Right cardiac atrium (tissue), 5 donors: ENCODE results near the gene PLXNA1. TPM values are rescaled to one million over a fixed set of nuclear protein-coding genes. Genes with fewer than 3 reads are reported as not detected.

Experiments used
- ATAC-seq, 2 donors: fragments of 200-7000 bp; cut with Tn5 transposase; one replicate each; pipeline versions ENCODE4 v1.8.0 to v1.9.1; 2020; ENCODE audit warnings: moderate library complexity in 2 of 2, mild to moderate bottlenecking in 1 of 2
- DNase-seq, 3 donors: peaks; one replicate each; pipeline ENCODE4 v3.0.0-alpha.2; 2020
- H3K27ac ChIP-seq: one replicate; pipeline ENCODE4 v1.5.1; 2013; ENCODE audit warnings: mild to moderate bottlenecking, low read length, control low read depth, moderate library complexity
- H3K27me3 ChIP-seq: one replicate; pipeline ENCODE4 v1.6.1; 2013; ENCODE audit not compliant: control insufficient read depth, insufficient read depth
- H3K4me1 ChIP-seq: one replicate; pipeline ENCODE4 v1.6.1; 2013; ENCODE audit warnings: low read length; ENCODE audit not compliant: control insufficient read depth, insufficient read depth
- H3K4me3 ChIP-seq: one replicate; pipeline ENCODE4 v1.5.1; 2013; ENCODE audit warnings: low read length, control low read depth
- H3K9me3 ChIP-seq: one replicate; pipeline ENCODE4 v1.6.1; 2013; ENCODE audit warnings: low read length; ENCODE audit not compliant: control insufficient read depth
- WGBS: extraction: QIAGEN DNeasy Blood & Tissue Kit; methylation state at CpG from one replicate; pipeline ENCODE4 v1.1.7; 2013; 5-methylcytosine and 5-hydroxymethylcytosine counted together
- intact Hi-C, 4 donors: fragments of 100-400 bp; cut with DNase I; formaldehyde crosslinking; loops; one replicate each; pipeline versions ENCODE4 v1.11.0 to v1.14.0; 2022 to 2023
- polyA plus RNA-seq: library from polyadenylated mRNA; stranded (reverse); fragments of 200-250 nt; gene quantifications from one replicate; pipeline ENCODE4 v1.2.3, GENCODE V29; 2013
- total RNA-seq, 4 donors: library from RNA; stranded (reverse); fragmentation: NEBNext Ultra II Directional; extraction: Animal tissue kit (Norgen Biotek cat#: 25700); gene quantifications; one replicate each; pipeline ENCODE4 v1.2.1, GENCODE V29; 2021
- donor health status: healthy with polysubstance abuse.
- donor health status: DM: no; HTN: yes; CAD: no.
- donor health status: DM: no; HTN: no; CAD: no.
- donor health status: DM: no; HTN: yes; CAD: no; lungs with severe emphysema.
- donor health status: DM: yes; HTN: yes; CAD: no.

PLXNA1 gene
- total and polyA plus RNA-seq, 5 donors, result 9.9 to 17.8 (median 13.6) TPM

DNA sequence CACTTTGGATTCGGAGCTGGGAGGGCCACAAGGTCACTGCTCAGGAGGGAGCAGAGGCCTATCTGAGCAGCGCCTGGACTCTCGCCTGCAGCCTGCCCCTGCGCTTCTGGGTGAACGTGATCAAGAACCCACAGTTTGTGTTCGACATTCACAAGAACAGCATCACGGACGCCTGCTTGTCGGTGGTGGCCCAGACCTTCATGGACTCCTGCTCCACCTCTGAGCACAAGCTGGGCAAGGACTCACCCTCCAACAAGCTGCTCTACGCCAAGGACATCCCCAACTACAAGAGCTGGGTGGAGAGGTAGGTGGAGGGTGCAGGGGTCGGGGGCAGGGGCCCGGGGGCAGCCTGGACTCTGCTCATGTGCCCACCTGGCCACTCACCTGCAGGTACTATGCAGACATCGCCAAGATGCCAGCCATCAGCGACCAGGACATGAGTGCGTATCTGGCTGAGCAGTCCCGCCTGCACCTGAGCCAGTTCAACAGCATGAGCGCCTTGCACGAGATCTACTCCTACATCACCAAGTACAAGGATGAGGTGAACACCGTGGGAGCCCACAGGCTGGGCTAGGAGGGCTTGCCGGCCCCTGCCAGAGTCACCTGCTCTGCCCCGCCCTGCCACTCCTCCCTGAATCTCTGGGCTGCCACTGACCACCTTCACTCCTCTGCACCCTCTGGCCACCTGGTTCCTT lies 49.5 kb downstream of the PLXNA1 start:
- 89% methylated on average over 21 of the region's 21 CpGs for WGBS
- H3K27ac ChIP-seq, result no peak overlapping the region
- DNase-seq, result peak; percentile 5 to 45 (median 27)
- H3K9me3 ChIP-seq, result no peaks in the 10 kb centered on the region
- intact Hi-C loops, result no loop called here
- no peaks in the 10 kb centered on the region for H3K4me1 ChIP-seq
- H3K4me3 ChIP-seq, result no peak overlapping the region
- no peaks in the 10 kb centered on the region for H3K27me3 ChIP-seq
- no peak for ATAC-seq

Other genes with a start within 250 kb of the PLXNA1 start
- gene PRR23E, start 210.0 kb downstream of the PLXNA1 start, total RNA-seq, result not detected
- not detected for gene PRR23E, start 210.0 kb downstream of the PLXNA1 start, polyA plus RNA-seq